Measurements from ENCODE around the gene CMSS1. TPM values are rescaled to one million over a fixed set of nuclear protein-coding genes. Genes with fewer than 3 reads are reported as not detected.
A peak's percentile ranks its signal among the peaks of the same experiment; 100 is the strongest.

The CMSS1 gene
- polyA plus RNA-seq, 1 donor from 2014 or later, result 31.8 TPM

DNA sequence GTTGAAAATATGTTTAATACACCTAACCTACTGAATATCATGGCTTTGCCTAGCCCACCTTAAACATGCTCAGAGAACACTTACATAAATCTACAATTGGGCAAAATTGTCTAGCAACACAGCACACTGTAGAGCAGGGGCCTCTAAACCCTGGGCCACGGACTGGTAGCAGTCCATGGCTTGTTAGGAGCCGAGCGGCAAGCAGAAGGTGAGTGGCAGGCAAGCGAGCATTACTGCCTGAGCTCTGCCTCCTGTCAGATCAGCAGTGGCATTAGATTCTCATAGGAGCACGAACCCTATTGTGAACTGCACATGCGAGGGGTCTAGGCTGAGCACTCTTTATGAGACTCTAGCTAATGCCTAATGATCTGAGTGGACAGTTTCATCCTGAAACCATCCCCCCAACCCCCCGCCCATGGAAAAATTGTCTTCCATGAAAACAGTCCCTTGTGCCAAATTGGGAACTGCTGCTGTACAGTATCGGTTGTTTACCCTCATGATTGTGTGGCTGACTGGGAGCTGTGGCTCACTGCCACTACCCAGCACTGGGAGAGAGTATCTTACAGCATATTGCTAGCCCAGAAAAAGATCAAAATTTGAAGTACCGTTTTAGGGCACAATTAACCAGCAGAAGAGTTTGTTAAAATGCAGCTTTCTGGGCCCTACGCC lies 26.1 kb downstream of the CMSS1 start:
- Histone ChIP-seq H3K27ac (ENCODE audit: low read length) (no peak overlapping the region), H2AFZ (ENCODE audit: low read depth, low read length) (no peak overlapping the region), H3K9me3 (ENCODE audit: low read length) (no peaks in the 10 kb centered on the region), H3K4me3 (ENCODE audit: low read length) (no peak overlapping the region), H4K20me1 (ENCODE audit: insufficient read depth) (no peaks in the 10 kb centered on the region), H3K27me3 (ENCODE audit: insufficient read depth, low read depth, low read length) (no peaks in the 10 kb centered on the region), H3F3A (ENCODE audit: insufficient read depth, low read length, poor library complexity, severe bottlenecking) (no peaks in the 10 kb centered on the region), H3K9ac (ENCODE audit: low read length) (no peak overlapping the region), H3K4me2 (ENCODE audit: low read length) (no peak overlapping the region), H3K79me2 (replicated peaks; ENCODE audit: insufficient read depth, low read length) (no peaks in the 10 kb centered on the region), H3K36me3 (ENCODE audit: insufficient read depth, low read length) (no peaks in the 10 kb centered on the region), H3K9me2 (ENCODE audit: insufficient read depth, low read length) (no peaks in the 10 kb centered on the region)
- TF ChIP-seq POLR2AphosphoS5 (IDR thresholded peaks at IDR 0.05), result no peak
- TF ChIP-seq, protein P1, sequence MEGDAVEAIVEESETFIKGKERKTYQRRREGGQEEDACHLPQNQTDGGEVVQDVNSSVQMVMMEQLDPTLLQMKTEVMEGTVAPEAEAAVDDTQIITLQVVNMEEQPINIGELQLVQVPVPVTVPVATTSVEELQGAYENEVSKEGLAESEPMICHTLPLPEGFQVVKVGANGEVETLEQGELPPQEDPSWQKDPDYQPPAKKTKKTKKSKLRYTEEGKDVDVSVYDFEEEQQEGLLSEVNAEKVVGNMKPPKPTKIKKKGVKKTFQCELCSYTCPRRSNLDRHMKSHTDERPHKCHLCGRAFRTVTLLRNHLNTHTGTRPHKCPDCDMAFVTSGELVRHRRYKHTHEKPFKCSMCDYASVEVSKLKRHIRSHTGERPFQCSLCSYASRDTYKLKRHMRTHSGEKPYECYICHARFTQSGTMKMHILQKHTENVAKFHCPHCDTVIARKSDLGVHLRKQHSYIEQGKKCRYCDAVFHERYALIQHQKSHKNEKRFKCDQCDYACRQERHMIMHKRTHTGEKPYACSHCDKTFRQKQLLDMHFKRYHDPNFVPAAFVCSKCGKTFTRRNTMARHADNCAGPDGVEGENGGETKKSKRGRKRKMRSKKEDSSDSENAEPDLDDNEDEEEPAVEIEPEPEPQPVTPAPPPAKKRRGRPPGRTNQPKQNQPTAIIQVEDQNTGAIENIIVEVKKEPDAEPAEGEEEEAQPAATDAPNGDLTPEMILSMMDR (IDR thresholded peaks at IDR 0.05; ENCODE audit: poor library complexity, severe bottlenecking), result peak; percentile 3
- TF ChIP-seq SMC3 (conservative IDR thresholded peaks at IDR 0.05; ENCODE audit: poor library complexity), result no peak
- TF ChIP-seq EZH2 (IDR thresholded peaks at IDR 0.05; ENCODE audit: borderline replicate concordance, insufficient read depth, low read length, poor library complexity, severe bottlenecking), result no peak

DNA sequence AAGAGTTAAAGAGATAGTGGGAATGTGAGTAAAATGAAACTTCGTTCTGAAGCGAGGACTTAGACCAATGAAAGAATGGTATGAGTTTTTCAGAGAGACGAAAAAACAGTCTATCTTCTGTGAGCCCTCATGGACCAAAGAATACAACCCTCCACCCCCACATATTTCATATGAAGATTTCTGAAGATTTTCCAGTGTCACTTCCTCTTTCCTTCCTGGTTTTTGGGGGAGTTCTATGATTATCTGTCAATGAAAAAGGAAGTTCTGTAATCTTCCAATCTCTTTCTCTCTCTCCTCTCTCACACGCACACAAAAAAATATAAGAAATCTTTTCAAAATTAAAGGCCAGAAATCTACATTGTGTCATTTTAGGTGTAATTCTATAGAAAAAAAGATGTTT lies 27.7 kb downstream of the CMSS1 start:
- Histone ChIP-seq H3K9me3 (ENCODE audit: low read length) (no peaks in the 10 kb centered on the region), H3K9me2 (ENCODE audit: insufficient read depth, low read length) (no peaks in the 10 kb centered on the region), H3K36me3 (ENCODE audit: insufficient read depth, low read length) (no peaks in the 10 kb centered on the region), H3K27ac (ENCODE audit: low read length) (no peak overlapping the region), H3K79me2 (replicated peaks; ENCODE audit: insufficient read depth, low read length) (no peaks in the 10 kb centered on the region), H3K9ac (ENCODE audit: low read length) (no peak overlapping the region), H2AFZ (ENCODE audit: low read depth, low read length) (no peak overlapping the region), H3K4me3 (ENCODE audit: low read length) (no peak overlapping the region), H3K27me3 (ENCODE audit: insufficient read depth, low read depth, low read length) (no peaks in the 10 kb centered on the region), H3F3A (ENCODE audit: insufficient read depth, low read length, poor library complexity, severe bottlenecking) (no peaks in the 10 kb centered on the region), H3K4me2 (ENCODE audit: low read length) (no peak overlapping the region), H4K20me1 (ENCODE audit: insufficient read depth) (no peaks in the 10 kb centered on the region)
- TF ChIP-seq EP300 (conservative IDR thresholded peaks at IDR 0.05; ENCODE audit: poor library complexity, severe bottlenecking) (no peak), EZH2 (IDR thresholded peaks at IDR 0.05; ENCODE audit: borderline replicate concordance, insufficient read depth, low read length, poor library complexity, severe bottlenecking) (no peak), RAD21 (conservative IDR thresholded peaks at IDR 0.05) (no peak), SMC3 (conservative IDR thresholded peaks at IDR 0.05; ENCODE audit: poor library complexity) (no peak)
- TF ChIP-seq, protein P2, sequence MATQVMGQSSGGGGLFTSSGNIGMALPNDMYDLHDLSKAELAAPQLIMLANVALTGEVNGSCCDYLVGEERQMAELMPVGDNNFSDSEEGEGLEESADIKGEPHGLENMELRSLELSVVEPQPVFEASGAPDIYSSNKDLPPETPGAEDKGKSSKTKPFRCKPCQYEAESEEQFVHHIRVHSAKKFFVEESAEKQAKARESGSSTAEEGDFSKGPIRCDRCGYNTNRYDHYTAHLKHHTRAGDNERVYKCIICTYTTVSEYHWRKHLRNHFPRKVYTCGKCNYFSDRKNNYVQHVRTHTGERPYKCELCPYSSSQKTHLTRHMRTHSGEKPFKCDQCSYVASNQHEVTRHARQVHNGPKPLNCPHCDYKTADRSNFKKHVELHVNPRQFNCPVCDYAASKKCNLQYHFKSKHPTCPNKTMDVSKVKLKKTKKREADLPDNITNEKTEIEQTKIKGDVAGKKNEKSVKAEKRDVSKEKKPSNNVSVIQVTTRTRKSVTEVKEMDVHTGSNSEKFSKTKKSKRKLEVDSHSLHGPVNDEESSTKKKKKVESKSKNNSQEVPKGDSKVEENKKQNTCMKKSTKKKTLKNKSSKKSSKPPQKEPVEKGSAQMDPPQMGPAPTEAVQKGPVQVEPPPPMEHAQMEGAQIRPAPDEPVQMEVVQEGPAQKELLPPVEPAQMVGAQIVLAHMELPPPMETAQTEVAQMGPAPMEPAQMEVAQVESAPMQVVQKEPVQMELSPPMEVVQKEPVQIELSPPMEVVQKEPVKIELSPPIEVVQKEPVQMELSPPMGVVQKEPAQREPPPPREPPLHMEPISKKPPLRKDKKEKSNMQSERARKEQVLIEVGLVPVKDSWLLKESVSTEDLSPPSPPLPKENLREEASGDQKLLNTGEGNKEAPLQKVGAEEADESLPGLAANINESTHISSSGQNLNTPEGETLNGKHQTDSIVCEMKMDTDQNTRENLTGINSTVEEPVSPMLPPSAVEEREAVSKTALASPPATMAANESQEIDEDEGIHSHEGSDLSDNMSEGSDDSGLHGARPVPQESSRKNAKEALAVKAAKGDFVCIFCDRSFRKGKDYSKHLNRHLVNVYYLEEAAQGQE (IDR thresholded peaks at IDR 0.05; ENCODE audit: borderline replicate concordance), result no peak

DNA sequence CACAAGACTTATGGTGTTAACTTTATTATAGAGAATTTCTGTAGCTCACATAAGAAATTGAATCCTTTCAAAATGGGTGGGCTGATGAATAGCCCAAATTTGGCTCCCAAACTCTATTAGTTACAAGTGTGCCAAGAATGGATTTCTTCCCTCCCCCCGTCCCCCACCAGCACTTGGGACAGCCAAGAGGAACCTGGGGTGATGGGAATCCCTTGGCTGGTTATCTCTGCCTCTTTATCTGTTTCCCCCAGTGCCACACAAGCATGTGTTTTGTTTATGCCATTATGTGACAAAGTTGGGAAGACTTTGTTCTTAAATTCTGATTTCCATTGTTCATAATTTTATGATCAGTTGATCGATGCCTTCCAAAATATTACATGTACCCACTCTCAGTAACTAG lies 28.3 kb downstream of the CMSS1 start:
- Histone ChIP-seq H3K9ac (ENCODE audit: low read length) (no peak overlapping the region), H4K20me1 (ENCODE audit: insufficient read depth) (no peaks in the 10 kb centered on the region), H2AFZ (ENCODE audit: low read depth, low read length) (no peak overlapping the region), H3K4me2 (ENCODE audit: low read length) (no peak overlapping the region), H3K9me2 (ENCODE audit: insufficient read depth, low read length) (no peaks in the 10 kb centered on the region), H3K27me3 (ENCODE audit: insufficient read depth, low read depth, low read length) (no peaks in the 10 kb centered on the region), H3K79me2 (replicated peaks; ENCODE audit: insufficient read depth, low read length) (no peaks in the 10 kb centered on the region), H3K27ac (ENCODE audit: low read length) (no peak overlapping the region), H3K36me3 (ENCODE audit: insufficient read depth, low read length) (no peaks in the 10 kb centered on the region), H3K9me3 (ENCODE audit: low read length) (no peaks in the 10 kb centered on the region), H3K4me3 (ENCODE audit: low read length) (no peak overlapping the region), H3F3A (ENCODE audit: insufficient read depth, low read length, poor library complexity, severe bottlenecking) (no peaks in the 10 kb centered on the region)
- no peak for TF ChIP-seq RAD21 (conservative IDR thresholded peaks at IDR 0.05)
- TF ChIP-seq, protein P2 (IDR thresholded peaks at IDR 0.05; ENCODE audit: borderline replicate concordance), result no peak
- TF ChIP-seq EZH2 (IDR thresholded peaks at IDR 0.05; ENCODE audit: borderline replicate concordance, insufficient read depth, low read length, poor library complexity, severe bottlenecking), result no peak
- no peak for TF ChIP-seq TAF1 (IDR thresholded peaks at IDR 0.05; ENCODE audit: low read depth)
- TF ChIP-seq MXI1 (conservative IDR thresholded peaks at IDR 0.05; ENCODE audit: poor library complexity, severe bottlenecking), result no peak
- TF ChIP-seq SMC3 (conservative IDR thresholded peaks at IDR 0.05; ENCODE audit: poor library complexity), result no peak
- no peak for TF ChIP-seq EP300 (conservative IDR thresholded peaks at IDR 0.05; ENCODE audit: poor library complexity, severe bottlenecking)
- TF ChIP-seq POLR2AphosphoS5 (IDR thresholded peaks at IDR 0.05), result no peak
- TF ChIP-seq, protein P1 (IDR thresholded peaks at IDR 0.05; ENCODE audit: poor library complexity, severe bottlenecking), result no peak
